GM18861 (cell line): Measurements from ENCODE around the gene ANXA1.
A peak's percentile ranks its signal among the peaks of the same experiment; 100 is the strongest.

Source experiments
- ATAC-seq: cut with Tn5 transposase; IDR thresholded peaks from one replicate; pipeline ENCODE4 v1.9.1; 2021; ENCODE audit not compliant: unreplicated experiment

ANXA1 gene, protein sequence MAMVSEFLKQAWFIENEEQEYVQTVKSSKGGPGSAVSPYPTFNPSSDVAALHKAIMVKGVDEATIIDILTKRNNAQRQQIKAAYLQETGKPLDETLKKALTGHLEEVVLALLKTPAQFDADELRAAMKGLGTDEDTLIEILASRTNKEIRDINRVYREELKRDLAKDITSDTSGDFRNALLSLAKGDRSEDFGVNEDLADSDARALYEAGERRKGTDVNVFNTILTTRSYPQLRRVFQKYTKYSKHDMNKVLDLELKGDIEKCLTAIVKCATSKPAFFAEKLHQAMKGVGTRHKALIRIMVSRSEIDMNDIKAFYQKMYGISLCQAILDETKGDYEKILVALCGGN

DNA sequence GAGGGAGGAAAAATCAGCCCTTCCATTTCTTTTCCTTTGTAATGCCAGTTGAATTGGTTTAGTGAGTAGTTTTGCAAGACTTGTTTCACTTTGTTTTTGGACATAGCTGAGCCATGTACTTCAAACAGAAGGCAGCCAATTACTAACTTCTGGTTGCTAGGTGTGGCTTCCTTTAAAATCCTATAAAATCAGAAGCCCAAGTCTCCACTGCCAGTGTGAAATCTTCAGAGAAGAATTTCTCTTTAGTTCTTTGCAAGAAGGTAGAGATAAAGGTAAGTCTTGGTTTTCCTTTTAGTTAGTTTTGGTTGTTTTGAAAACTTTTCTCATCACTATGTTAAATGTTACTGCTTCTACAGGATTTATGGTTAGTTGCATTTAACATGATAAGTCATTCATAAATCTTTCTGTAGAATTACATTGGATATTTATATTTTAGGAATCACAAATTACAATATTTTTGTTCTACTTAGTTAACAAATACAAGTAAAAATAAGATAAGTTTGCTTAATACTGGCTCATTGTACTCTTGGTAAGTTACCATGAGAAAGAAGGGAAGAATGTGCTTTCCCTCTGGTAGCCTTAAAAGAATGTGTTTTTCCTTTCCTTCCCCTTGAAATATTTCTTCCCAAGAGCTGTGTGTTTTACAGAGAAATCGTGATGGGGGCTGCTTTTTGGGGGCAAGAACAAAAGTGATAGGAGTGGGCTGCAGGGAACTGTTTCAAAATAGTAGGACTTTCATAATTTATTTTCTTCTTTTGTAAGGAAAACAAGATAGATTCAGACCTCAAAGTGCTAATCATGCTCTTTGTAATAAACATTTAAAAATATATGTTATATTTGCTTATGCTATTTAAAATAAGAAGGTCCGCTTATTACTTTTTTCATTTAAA, at the start of gene ANXA1:
Gene ANXA1, plus strand, starts transcription at position 213 of the 890 bp plus-strand sequence. CDS start 6,671 bp downstream, outside the sequence.
- no peak for ATAC-seq

DNA sequence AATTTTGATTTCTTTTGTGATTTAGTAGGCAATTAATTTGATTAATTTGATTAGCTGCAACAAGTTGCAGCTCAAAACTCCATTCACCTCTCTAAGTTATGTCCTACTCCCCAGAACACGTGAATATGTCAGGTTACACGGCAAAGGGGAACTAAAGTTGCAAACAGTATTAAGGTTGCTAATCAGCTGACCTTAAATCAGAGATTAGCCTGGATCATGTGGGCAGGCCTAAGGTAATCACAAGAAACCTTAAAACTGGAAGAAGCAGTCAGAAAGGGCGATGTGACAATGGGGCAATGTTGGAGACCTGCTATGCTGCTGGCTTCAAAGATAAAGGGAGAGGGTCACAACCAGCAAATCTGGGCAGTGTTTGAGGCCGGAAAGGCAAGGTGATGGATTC, 47.3 kb upstream of the ANXA1 start:
- ATAC-seq = no peak

DNA sequence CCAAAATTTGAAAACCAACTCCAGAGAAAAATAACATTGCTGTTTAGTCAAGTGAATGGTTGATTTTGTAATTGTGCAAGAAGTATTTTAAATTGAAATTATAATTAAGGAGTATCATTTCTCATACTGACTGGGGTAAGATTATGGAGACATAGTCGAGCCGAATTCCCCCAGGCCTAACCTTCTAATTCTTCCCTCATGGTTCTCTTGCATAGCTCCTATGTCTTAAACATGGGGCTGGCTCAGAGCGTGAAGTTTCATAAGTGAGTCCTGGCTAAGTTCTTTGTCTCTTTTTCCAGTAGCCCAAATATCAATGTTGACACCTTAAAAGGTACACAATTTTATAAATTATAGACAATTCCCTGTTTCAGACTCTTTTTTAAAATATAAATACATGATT, 46.7 kb upstream of the ANXA1 start:
- no peak for ATAC-seq

DNA sequence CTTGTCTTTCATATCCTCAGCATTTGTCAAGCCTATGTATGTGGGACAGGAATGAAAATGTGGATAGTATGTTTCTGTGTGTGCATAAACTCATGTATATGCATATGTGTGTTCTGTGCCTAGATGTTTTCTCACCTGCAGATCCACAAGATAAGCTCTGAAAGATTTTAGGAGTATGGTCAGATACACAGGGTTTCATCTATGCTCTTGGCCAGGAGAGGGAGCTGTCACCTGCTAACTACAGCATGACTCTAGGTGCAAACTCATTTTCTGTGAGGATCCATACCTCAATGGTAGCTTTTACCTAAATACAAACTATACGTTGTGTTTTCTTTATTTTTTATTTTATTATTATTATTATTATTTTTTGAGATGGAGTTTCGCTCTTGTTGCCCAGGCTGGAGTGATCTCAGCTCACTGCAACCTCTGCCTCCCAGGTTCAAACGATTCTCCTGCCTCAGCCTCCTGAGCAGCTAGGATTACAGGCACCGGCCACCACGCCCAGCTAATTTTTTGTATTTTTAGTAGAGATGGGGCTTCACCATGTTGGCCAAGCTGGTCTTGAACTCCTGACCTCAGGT, 44.1 kb upstream of the ANXA1 start:
- ATAC-seq = peak; percentile 83

DNA sequence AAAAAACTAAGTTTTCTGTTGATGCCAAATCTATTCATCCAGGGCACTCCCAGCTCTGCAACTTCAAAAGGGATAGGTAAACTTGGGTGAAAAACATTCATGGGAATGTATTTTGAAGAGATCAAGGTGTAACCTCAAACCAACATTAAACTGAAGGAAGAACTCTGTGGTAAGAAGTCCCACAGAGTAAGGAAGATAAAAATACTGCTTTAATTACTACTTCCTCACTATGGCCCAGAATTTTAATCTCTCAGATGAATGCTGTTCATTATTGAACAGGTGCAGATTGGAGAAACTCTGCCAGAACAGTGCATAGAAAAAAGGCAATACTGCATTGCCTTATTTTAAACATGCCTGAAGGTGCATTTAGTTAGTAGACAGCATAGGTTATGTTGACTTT, 37.6 kb upstream of the ANXA1 start:
- ATAC-seq = no peak

DNA sequence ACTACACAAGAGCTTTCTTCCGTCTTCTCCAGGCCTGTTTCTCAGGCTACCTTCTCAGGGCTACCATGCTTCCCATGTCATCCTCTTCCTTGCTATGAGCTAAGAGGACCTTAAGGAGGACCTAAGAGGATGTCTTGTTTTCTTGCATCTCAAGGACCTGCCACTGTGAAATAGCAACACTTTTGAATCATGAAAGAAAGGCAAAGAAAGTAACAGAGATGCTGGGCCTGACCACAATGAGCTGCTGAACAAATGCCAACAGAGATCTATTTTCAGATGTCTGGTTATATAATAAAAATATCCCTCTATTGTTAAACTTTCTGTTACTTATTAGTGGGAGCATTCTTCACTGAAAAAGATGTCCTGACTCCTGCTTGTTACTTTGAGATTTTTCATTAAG, 36.7 kb upstream of the ANXA1 start:
- no peak for ATAC-seq

DNA sequence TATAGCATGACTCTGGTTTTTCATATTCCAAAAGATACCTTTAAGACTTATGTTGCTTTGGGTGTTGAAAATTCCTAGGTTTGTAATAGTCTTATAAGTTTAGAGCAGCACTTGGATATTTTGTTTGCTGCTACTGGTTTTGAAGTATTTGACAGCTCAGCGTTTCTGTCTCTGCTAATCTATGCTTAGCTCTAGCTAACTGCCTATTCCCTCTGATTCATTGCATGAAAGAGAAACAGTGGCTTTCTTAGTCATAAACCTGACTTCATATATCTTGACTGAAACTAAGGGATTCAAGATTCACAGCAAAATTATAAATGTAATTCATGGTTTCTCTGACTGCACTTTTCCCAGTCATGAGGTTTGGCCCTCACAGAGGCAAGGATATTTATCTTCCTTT, 35.6 kb upstream of the ANXA1 start:
- no peak for ATAC-seq

DNA sequence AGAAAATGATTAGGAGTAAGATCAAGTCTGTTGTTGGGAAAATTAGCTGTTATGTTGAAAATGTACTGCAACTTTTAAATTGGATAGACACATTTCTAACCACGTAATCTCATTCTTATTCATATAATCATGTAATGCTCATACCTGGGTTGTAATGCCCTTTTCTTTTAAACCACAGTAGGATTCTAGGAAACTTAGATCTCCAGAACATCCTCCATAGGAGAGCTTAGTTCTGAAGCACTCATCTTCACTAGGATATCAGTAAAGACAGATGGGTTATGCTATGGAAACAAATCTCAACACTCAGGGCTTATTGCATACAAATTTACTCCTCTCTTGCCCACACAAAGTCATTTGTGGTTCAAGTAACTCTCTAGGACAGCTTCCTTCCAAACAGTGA, 34.8 kb upstream of the ANXA1 start:
- no peak for ATAC-seq

DNA sequence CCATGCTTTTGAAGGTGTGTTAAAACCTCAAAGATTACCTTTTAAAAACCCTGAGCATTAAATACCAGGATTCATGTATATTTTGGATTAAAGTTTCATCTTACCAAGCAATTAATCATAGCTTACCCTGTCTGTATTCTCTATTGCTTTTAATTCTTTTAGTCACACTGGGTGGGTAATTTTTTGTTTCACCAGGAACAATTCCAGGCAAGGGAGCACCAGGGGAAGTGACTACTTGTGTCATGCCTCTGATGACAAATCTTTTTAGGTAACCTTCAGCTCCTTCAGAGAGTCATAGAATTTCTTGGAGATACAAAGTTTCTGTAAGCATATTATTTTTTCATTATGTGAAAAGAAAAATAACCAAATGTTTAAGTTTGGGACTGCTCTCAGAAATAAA, 33.4 kb upstream of the ANXA1 start:
- ATAC-seq = no peak

DNA sequence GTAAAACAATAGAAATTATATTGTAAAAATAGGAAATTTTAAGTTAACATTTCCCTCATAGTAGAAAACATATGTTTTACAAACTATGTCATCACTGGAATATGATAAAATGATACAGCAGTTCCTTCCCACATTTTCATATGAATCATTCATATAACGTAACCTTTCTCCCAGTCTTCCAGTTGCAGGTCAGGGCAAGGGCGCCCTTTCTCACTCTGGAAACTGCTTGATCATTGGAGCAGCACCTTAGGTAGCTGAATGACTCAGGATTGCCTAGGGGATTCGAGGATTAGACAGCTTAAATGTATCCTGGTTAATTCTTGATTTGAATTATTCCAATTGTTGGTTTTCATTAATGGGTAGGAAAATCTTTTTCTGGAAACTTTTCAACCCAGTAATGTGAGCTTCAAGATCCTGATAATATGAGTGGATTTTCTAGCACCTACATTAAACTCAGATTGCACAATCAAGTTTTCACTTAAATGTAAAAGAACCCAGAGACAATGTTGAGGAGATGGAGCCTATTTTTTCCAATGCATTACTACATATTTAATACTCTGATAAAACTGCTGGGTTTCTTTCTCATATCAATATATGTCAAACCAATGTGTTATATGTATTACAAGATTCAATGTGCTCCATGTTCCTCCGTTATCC, 32.6 kb upstream of the ANXA1 start:
- ATAC-seq = no peak

DNA sequence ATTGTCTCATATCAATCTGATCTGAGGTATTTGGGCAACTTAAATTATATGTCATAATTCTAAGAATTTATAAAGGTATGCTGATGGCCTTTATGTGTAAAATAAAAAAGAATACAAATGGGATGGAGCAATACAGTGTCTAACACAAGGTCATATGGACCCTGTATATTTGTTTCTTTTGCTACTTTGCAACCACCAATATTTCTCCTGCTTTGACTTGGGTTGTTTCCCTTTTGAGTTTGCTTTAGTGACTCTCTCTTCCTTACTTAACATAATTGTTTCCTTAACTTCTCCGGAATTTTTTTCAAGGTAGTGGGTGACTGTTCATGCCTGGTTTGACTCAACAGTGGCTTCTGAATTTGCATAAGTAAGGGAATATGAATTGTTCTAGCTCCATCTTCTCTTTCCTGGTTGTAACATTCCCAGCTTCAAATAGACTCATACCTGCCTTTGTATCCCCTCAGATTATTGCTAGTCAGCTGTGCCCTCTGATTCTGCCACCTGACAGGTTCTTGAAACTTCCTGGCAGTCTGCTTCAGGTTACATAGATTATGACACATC, 30.2 kb upstream of the ANXA1 start:
- no peak for ATAC-seq

DNA sequence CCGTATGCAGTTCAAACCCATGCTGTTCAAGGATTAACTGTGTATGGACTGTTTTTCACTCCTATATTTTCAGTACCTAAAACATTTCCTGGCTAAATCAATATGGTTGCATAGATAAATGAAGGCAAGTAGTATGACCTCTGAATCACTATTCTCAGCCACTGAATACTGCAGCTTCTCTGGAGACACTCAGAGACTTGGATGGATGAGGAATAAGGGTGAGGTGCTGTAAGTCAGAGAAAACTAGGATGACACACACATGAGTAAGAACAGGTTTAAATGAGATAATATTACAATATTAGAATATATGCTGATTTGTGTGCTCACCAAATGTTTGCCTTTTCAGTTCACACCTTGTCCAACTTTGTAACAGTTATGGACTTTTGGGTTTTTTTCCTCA, 26.0 kb upstream of the ANXA1 start:
- no peak for ATAC-seq

DNA sequence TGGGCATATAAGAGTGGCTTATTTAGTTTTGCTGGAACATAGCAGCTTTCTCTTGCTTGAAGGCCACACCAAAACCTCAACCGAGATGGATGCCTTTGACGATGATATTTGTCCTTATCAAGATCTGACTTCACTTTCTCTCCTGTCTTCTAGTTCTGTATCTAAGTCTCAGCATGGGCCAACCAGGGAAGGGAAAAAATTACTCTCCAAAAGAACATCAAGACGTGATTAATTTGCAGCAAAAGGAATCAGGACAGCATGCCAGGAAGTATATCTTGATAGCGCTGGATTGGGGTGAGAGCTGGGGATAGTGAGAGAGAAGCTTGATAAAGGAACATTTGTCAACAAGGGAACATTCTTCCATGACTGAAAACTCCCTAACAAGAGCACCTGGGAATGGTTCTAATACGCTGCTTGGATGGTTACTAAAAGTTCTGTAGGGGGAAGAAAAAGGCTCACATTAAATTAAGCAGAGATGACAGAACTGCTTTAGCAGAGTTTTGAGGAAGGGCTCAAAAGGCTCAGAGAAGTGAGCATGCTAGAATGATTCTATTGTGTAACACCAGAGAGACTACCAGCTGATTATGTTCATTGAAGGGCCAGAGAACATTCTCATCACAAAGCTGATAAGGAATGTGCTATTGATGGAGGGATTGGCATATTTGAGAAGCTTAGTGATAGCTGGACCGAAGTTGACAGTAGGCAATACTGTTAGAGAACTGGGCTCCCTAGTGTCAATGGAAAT, 21.6 kb upstream of the ANXA1 start:
- no peak for ATAC-seq

DNA sequence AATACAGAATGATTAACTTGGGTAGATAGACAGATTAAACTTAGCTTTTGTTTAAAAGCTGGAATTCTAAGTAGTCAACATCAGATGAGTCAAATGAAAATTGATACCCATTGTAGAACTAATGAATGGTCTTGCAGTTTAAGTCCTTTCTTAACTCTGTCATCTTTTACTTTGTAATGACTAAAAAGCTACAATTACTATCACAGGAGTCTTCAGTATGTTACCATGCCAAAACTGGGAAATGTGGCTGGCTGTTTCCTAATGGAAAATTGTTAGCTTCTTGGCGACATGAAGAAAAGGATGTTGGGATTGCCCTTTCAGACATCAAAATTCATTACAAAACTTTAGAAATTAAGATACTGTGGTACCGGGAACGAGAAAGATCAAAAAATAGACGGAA, 20.2 kb upstream of the ANXA1 start:
- ATAC-seq = no peak

DNA sequence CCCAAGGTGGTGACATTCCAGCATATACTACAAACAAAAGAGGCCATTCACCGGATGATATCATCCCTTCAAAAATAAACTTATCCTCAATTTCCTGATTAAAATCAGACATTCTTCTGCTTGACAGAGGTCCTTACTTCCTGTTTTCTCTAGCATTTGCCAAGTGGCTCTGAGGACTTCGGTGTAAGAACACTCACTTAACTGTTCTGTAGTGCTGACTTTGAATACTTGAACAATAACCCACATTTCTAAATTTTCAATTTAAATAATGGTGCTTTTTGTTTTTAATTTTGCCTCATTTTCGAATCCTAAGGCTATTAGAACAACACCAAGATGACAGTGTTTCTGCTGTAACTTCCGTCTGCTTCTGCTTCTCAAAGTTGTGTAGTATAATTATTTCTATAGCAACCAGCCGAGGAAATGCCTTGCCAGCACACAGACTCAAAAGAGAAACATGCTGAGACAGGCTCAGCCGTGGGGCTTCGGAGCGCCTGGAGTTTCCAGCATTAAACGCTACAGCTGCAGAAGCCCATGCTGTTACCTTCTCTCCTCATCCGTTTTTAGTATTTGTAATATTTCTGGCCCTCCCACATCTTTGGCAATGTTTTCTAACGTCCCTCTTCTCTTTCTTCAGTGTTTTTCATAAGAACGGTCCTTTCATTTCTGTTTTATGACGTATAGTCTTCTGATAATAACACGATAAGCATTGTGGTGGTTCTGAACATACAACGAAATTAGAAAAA, 19.5 kb upstream of the ANXA1 start:
- peak; percentile 97 for ATAC-seq

DNA sequence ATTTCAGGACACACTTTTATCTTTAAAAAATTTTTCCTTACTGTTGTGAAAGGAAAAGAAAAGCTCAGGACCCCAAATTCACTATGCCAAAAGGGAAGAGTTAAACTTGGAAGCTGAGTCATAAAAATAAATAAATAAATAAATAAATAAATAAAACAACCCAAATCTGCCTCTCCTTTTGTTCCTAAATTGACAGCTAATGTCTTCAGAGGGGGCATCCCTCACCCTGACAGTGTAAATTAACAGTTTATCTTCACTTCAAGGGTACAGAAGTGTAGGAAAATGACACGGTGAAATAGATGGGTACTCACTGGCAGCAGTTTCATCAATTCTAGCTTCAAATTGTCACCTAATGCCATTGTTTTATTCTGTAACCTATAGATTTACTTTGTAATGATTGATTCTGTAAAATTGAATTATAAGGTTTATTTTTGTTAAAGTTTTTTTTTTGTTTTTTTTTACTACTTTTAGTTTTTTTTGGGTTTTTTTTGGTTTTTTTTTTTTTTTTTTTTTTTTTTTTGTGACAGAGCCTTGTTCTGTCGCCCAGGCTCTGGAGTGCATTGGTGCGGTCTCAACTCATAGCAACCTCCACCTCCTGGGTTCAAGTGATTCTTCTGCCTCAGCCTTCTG, 18.5 kb upstream of the ANXA1 start:
- ATAC-seq = no peak

DNA sequence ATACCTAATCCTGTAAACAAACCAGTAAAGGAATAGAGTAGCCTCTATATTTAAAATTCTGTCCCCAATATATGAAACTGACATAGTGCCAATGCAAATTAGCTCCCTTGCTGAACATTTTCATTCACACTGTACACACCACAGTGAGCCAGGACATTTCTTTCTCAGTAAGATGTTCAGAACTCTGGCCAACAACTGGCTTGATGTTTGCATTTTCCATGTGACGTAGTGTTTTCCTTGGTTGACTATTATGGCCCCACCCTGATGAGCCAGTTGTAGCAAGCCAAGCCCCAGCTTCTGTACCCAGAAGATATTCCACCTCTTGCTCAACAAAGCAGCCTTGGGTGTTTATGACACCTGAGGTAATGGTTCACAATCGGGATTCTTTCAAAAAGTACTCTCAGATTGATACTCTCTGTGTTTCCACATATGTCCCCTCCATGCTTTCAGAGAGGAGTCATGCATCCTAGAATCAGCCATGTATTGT, 17.7 kb upstream of the ANXA1 start:
- ATAC-seq = peak; percentile 40

DNA sequence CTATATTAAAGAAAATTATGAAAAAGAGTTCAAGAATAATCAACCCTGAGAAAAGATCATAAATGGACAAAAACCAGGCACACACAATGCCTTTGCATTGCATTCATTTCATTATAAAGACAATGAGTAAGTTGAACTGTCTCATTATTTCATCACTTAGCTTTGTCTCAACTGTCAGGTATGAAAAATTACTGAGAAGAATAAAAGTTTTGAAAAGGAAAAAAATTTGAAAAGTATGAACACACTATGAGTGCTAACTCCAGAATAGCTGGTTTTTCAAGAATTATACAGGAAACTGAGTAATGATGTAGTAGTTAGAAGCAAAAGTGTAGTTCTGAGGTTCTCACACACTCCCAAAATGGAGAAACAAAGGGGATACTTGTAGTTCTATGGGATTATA, 16.3 kb upstream of the ANXA1 start:
- ATAC-seq = no peak

DNA sequence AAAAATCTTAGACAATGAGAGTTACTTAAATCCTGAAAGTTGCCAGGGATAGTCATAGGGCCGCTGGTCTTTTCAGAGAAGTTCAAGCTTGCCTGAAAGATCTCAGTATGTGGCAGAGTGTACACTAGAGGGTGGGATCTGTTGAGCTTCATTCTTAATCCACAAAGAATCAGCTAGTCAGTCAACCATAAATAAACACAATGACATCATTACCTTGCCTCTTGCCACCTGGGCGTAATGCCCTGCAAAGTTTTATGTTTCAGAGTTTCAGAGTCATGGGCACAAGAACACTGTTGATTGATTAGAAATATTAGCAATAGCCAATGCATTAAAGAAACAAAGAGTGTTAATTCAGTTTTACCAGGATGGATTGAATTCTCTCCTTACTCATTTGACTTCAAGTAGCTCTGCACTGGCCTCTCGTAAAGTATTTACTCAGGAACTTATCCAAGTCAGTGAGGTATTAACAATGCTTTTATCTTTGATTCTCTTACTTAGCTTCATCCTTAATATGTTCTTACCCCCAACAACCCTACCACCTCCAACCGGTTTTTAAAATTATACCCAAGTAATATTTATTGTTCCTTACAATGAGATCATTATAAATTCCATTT, 14.3 kb upstream of the ANXA1 start:
- ATAC-seq = no peak
